Measurements from ENCODE around the gene MVB12B.

- TF ChIP-seq, protein P1, sequence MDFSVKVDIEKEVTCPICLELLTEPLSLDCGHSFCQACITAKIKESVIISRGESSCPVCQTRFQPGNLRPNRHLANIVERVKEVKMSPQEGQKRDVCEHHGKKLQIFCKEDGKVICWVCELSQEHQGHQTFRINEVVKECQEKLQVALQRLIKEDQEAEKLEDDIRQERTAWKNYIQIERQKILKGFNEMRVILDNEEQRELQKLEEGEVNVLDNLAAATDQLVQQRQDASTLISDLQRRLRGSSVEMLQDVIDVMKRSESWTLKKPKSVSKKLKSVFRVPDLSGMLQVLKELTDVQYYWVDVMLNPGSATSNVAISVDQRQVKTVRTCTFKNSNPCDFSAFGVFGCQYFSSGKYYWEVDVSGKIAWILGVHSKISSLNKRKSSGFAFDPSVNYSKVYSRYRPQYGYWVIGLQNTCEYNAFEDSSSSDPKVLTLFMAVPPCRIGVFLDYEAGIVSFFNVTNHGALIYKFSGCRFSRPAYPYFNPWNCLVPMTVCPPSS (IDR thresholded peaks at IDR 0.05): no peak
- TF ChIP-seq GLMP (CRISPR knock-in tag; IDR thresholded peaks at IDR 0.05; ENCODE audit: borderline replicate concordance) (no peak), SRF (IDR thresholded peaks at IDR 0.05; ENCODE audit: low read depth, low read length) (no peak), NPAS2 (CRISPR knock-in tag; IDR thresholded peaks at IDR 0.05; ENCODE audit: borderline replicate concordance) (no peak)
These were observed 89.2 kb downstream of the MVB12B start for GRCh38 chr9:126415741-126416370.
